ENCODE data around the gene SOCS2.

The SOCS2 gene

GRCh38 chr12:93571925-93572711 is at the start of gene SOCS2:
SOCS2 (plus strand) TSS chr12:93572675; CDS start chr12:93572898, 223 bp downstream.
- FAIRE-seq (no peak), DNase-seq (ENCODE audit: insufficient read length, low spot score) (no peak)
- no peak for TF ChIP-seq CTCF (IDR thresholded peaks at IDR 0.05; ENCODE audit: insufficient read depth, missing control alignments)

- DNase-seq (ENCODE audit: insufficient read length, low spot score) = no peak
- no peak for TF ChIP-seq CTCF (IDR thresholded peaks at IDR 0.05; ENCODE audit: insufficient read depth, missing control alignments)
- FAIRE-seq = no peak
Observed at GRCh38 chr12:93524386-93525133, 47.9 kb upstream of the SOCS2 start.

GRCh38 chr12:93526786-93527428 is 45.6 kb upstream of the SOCS2 start:
- no peak for FAIRE-seq
- no peak for TF ChIP-seq CTCF (IDR thresholded peaks at IDR 0.05; ENCODE audit: insufficient read depth, missing control alignments)
- DNase-seq (ENCODE audit: insufficient read length, low spot score) = no peak

- FAIRE-seq (no peak), DNase-seq (ENCODE audit: insufficient read length, low spot score) (no peak)
- TF ChIP-seq CTCF (IDR thresholded peaks at IDR 0.05; ENCODE audit: insufficient read depth, missing control alignments) = no peak
Observed at GRCh38 chr12:93530358-93530757, 42.1 kb upstream of the SOCS2 start.

- no peak for FAIRE-seq
- TF ChIP-seq CTCF (IDR thresholded peaks at IDR 0.05; ENCODE audit: insufficient read depth, missing control alignments) = no peak
- no peak for DNase-seq (ENCODE audit: insufficient read length, low spot score)
Observed at GRCh38 chr12:93533310-93533709, 39.2 kb upstream of the SOCS2 start.

- TF ChIP-seq CTCF (IDR thresholded peaks at IDR 0.05; ENCODE audit: insufficient read depth, missing control alignments) = no peak
- FAIRE-seq = no peak
- no peak for DNase-seq (ENCODE audit: insufficient read length, low spot score)
Observed at GRCh38 chr12:93536111-93536765, 36.2 kb upstream of the SOCS2 start.
